ENCODE data around the gene CTU2.

DNA sequence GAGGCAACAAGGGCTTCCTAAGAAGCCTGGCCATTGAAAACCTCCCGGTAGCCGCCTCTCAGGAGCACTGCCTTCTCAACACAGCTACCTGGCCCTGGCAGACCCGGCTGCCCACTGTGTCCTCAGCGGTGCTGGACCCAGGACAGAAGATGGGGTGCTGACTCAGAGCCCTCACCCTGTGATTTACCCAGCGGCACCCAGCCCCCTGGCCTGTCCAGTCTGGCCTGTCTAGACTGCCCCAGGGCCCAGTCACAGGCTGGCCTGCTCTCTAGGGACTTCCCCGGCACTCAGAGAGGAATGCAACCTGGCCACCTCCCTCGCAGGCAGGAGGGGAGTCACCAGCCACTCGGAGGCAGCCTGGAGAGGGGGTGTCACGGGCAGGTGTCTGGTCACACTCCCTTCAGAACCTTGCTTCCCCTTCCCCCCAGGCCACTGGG, 58.6 kb downstream of the CTU2 start:
- TF ChIP-seq, protein P1, sequence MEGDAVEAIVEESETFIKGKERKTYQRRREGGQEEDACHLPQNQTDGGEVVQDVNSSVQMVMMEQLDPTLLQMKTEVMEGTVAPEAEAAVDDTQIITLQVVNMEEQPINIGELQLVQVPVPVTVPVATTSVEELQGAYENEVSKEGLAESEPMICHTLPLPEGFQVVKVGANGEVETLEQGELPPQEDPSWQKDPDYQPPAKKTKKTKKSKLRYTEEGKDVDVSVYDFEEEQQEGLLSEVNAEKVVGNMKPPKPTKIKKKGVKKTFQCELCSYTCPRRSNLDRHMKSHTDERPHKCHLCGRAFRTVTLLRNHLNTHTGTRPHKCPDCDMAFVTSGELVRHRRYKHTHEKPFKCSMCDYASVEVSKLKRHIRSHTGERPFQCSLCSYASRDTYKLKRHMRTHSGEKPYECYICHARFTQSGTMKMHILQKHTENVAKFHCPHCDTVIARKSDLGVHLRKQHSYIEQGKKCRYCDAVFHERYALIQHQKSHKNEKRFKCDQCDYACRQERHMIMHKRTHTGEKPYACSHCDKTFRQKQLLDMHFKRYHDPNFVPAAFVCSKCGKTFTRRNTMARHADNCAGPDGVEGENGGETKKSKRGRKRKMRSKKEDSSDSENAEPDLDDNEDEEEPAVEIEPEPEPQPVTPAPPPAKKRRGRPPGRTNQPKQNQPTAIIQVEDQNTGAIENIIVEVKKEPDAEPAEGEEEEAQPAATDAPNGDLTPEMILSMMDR (IDR thresholded peaks at IDR 0.05): no peak
- TF ChIP-seq SIN3A (IDR thresholded peaks at IDR 0.05; ENCODE audit: borderline replicate concordance, low read depth, low read length) (no peak), POLR2AphosphoS5 (IDR thresholded peaks at IDR 0.05; ENCODE audit: low read depth, low read length) (no peak), EP300 (IDR thresholded peaks at IDR 0.05; ENCODE audit: borderline replicate concordance in 1 of 2, low read depth in 1 of 2, low read length in 1 of 2) (no peak), GABPA (IDR thresholded peaks at IDR 0.05; ENCODE audit: low read depth) (no peak)
